ENCODE measurements around the gene ALG14. TPM values are rescaled to one million over a fixed set of nuclear protein-coding genes. Genes with fewer than 3 reads are reported as not detected.
"Not testable (repeated sequence)": the region's sequence is repeated elsewhere in the genome, so short reads cannot be mapped to it uniquely, and the experiment has no call there.

ALG14 gene
- total and polyA plus RNA-seq, 2 donors (not counting 1 experiment from before 2014, with no cell fraction given), result 0.92 to 2.6 TPM

GRCh38 chr1:95048317-95048716, 24.4 kb downstream of the ALG14 start:
- TF ChIP-seq, protein P1, sequence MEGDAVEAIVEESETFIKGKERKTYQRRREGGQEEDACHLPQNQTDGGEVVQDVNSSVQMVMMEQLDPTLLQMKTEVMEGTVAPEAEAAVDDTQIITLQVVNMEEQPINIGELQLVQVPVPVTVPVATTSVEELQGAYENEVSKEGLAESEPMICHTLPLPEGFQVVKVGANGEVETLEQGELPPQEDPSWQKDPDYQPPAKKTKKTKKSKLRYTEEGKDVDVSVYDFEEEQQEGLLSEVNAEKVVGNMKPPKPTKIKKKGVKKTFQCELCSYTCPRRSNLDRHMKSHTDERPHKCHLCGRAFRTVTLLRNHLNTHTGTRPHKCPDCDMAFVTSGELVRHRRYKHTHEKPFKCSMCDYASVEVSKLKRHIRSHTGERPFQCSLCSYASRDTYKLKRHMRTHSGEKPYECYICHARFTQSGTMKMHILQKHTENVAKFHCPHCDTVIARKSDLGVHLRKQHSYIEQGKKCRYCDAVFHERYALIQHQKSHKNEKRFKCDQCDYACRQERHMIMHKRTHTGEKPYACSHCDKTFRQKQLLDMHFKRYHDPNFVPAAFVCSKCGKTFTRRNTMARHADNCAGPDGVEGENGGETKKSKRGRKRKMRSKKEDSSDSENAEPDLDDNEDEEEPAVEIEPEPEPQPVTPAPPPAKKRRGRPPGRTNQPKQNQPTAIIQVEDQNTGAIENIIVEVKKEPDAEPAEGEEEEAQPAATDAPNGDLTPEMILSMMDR (IDR thresholded peaks at IDR 0.05), result no peak
- TF ChIP-seq EZH2 (IDR thresholded peaks at IDR 0.05; ENCODE audit: borderline replicate concordance, insufficient read depth, low read depth, low read length, poor library complexity, severe bottlenecking), result no peak
- no peaks in the 10 kb centered on the region for H4K20me1 ChIP-seq (ENCODE audit: control insufficient read depth, insufficient read depth, low read length, poor library complexity, severe bottlenecking)
- no peak overlapping the region for H3K9ac ChIP-seq (ENCODE audit: low read length)
- no peak overlapping the region for H3K27ac ChIP-seq (ENCODE audit: low read length in 2 of 2)
- DNase-seq, result no peak
- no peak for ATAC-seq (ENCODE audit: low read depth)
- H3K4me1 Mint-ChIP-seq, result no peaks in the 10 kb centered on the region
- H3K27me3 ChIP-seq (replicated peaks in 1 of 4; ENCODE audit: control extremely low read depth in 1 of 4, control insufficient read depth in 3 of 4, insufficient read depth in 4 of 4, low read length in 3 of 4), result no peaks in the 10 kb centered on the region
- no peaks in the 10 kb centered on the region for H3K79me2 ChIP-seq (ENCODE audit: control insufficient read depth, insufficient read depth, low read length)
- no peaks in the 10 kb centered on the region for H3K27me3 Mint-ChIP-seq
- ChIA-PET POLR2A (no interaction called here), CTCF (interaction anchor here (1.0 to 4.2 kb wide), 4 partner anchors 186 to 197 kb away, joined by 3 to 31 read pairs (median 4); partner anchors contain the start of gene RWDD3)
- H3K27ac Mint-ChIP-seq, result no peak overlapping the region
- no CpG with 5 or more reads among the region's 3 CpGs for WGBS (ENCODE audit: insufficient coverage)
- no peak overlapping the region for H3K4me2 ChIP-seq (replicated peaks; ENCODE audit: low read depth, low read length, poor library complexity, severe bottlenecking)
- H2AFZ ChIP-seq (ENCODE audit: insufficient read depth, low read depth, low read length, poor library complexity, severe bottlenecking), result no peak overlapping the region
- H3K9me3 Mint-ChIP-seq (ENCODE audit: insufficient read depth), result no peaks in the 10 kb centered on the region
- H3K4me1 ChIP-seq (ENCODE audit: control insufficient read depth in 2 of 2, insufficient read depth in 2 of 2, low read length in 2 of 2), result peaks cover 0 to under 1% of the 10 kb centered on the region in 2 donors
- H3K9me3 ChIP-seq (ENCODE audit: control extremely low read depth in 1 of 3, control insufficient read depth in 2 of 3, insufficient read depth in 1 of 3, low read length in 2 of 3), result no peaks in the 10 kb centered on the region
- H3K4me3 ChIP-seq (ENCODE audit: control extremely low read depth in 1 of 5, extremely low read depth in 1 of 5, insufficient read depth in 1 of 5, low read depth in 2 of 5, low read length in 4 of 5), result no peak overlapping the region
- H3K36me3 ChIP-seq (replicated peaks in 1 of 2; ENCODE audit: control extremely low read depth in 1 of 2, control insufficient read depth in 1 of 2, extremely low read depth in 1 of 2, insufficient read depth in 2 of 2, low read length in 1 of 2), result no peaks in the 10 kb centered on the region
- no peak overlapping the region for H3K4me3 Mint-ChIP-seq
- intact Hi-C loops (cut with micrococcal nuclease), result loop anchor here (10.0 kb wide), 1 partner anchor 534 kb away; no protein-coding TSS in a partner anchor

GRCh38 chr1:95047624-95048023, 25.1 kb downstream of the ALG14 start:
- H4K20me1 ChIP-seq (ENCODE audit: control insufficient read depth, insufficient read depth, low read length, poor library complexity, severe bottlenecking); H3K4me1 ChIP-seq (ENCODE audit: control insufficient read depth in 2 of 2, insufficient read depth in 2 of 2, low read length in 2 of 2); H3K4me2 ChIP-seq (replicated peaks; ENCODE audit: low read depth, low read length, poor library complexity, severe bottlenecking); H3K9me3 ChIP-seq (ENCODE audit: control extremely low read depth in 1 of 3, control insufficient read depth in 2 of 3, insufficient read depth in 1 of 3, low read length in 2 of 3); H3K9me3 Mint-ChIP-seq (ENCODE audit: insufficient read depth); H3K4me1 Mint-ChIP-seq; H3K9ac ChIP-seq (ENCODE audit: low read length); H3K27ac ChIP-seq (ENCODE audit: low read length in 2 of 2); H3K4me3 ChIP-seq (ENCODE audit: control extremely low read depth in 1 of 5, extremely low read depth in 1 of 5, insufficient read depth in 1 of 5, low read depth in 2 of 5, low read length in 4 of 5); H3K27me3 Mint-ChIP-seq; H3K79me2 ChIP-seq (ENCODE audit: control insufficient read depth, insufficient read depth, low read length); DNase-seq; H3K4me3 Mint-ChIP-seq; ATAC-seq (ENCODE audit: low read depth); H3K36me3 ChIP-seq (replicated peaks in 1 of 2; ENCODE audit: control extremely low read depth in 1 of 2, control insufficient read depth in 1 of 2, extremely low read depth in 1 of 2, insufficient read depth in 2 of 2, low read length in 1 of 2); H3K27me3 ChIP-seq (replicated peaks in 1 of 4; ENCODE audit: control extremely low read depth in 1 of 4, control insufficient read depth in 3 of 4, insufficient read depth in 4 of 4, low read length in 3 of 4); H3K27ac Mint-ChIP-seq; H2AFZ ChIP-seq (ENCODE audit: insufficient read depth, low read depth, low read length, poor library complexity, severe bottlenecking); POLR2A ChIA-PET: not testable (repeated sequence)
- no CpG with 5 or more reads among the region's 3 CpGs for WGBS (ENCODE audit: insufficient coverage)
- intact Hi-C loops (cut with micrococcal nuclease), result loop anchor here (10.0 kb wide), 1 partner anchor 533 kb away; no protein-coding TSS in a partner anchor
- CTCF ChIA-PET, result interaction anchor here (1.0 to 4.2 kb wide), 3 partner anchors 186 to 193 kb away, joined by 4 to 31 read pairs (median 4); partner anchors contain the start of gene RWDD3
